ENCODE results near the gene GOLGB1. TPM values are rescaled to one million over a fixed set of nuclear protein-coding genes. Genes with fewer than 3 reads are reported as not detected.

The GOLGB1 gene
- polyA plus RNA-seq, 1 experiment: 35.7 TPM

DNA sequence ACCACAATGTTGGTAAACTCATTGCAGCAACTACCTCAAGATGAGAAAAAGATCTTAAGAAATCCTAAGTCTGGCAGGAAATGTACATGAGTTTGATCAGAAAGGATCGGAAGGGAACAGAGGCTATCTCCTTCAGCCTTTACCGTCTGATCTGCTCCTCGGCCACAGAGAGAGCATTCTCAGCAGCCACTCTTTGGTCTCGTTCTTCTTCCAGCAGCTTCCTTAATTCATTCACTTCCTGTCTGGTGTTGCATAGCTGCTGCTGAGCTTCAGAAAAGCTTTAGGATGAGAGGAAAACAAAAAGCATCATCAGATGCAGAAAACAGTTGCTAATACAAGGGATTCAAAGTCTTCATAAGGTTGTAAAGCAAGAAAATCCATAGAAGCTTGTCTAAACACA, 82.2 kb downstream of the GOLGB1 start:
- TF ChIP-seq, protein P1, sequence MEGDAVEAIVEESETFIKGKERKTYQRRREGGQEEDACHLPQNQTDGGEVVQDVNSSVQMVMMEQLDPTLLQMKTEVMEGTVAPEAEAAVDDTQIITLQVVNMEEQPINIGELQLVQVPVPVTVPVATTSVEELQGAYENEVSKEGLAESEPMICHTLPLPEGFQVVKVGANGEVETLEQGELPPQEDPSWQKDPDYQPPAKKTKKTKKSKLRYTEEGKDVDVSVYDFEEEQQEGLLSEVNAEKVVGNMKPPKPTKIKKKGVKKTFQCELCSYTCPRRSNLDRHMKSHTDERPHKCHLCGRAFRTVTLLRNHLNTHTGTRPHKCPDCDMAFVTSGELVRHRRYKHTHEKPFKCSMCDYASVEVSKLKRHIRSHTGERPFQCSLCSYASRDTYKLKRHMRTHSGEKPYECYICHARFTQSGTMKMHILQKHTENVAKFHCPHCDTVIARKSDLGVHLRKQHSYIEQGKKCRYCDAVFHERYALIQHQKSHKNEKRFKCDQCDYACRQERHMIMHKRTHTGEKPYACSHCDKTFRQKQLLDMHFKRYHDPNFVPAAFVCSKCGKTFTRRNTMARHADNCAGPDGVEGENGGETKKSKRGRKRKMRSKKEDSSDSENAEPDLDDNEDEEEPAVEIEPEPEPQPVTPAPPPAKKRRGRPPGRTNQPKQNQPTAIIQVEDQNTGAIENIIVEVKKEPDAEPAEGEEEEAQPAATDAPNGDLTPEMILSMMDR (IDR thresholded peaks at IDR 0.05; ENCODE audit: low read depth, low read length): no peak
- H3K27ac ChIP-seq (ENCODE audit: low read depth, low read length): no peak overlapping the region
- H3K27me3 ChIP-seq (ENCODE audit: control insufficient read depth, insufficient read depth, low read length): no peaks in the 10 kb centered on the region
- no peaks in the 10 kb centered on the region for H3K9me3 ChIP-seq (ENCODE audit: control insufficient read depth, insufficient read depth, low read length)
- no peak overlapping the region for H3K4me3 ChIP-seq (ENCODE audit: low read depth, low read length)
- ChIA-PET CTCF (interaction anchor here (0.6 to 0.9 kb wide), 2 partner anchors 39 to 121 kb away, joined by 3 read pairs; no protein-coding TSS in a partner anchor), POLR2A (no interaction called here)
- DNase-seq (ENCODE audit: low read depth, low spot score): no peak

DNA sequence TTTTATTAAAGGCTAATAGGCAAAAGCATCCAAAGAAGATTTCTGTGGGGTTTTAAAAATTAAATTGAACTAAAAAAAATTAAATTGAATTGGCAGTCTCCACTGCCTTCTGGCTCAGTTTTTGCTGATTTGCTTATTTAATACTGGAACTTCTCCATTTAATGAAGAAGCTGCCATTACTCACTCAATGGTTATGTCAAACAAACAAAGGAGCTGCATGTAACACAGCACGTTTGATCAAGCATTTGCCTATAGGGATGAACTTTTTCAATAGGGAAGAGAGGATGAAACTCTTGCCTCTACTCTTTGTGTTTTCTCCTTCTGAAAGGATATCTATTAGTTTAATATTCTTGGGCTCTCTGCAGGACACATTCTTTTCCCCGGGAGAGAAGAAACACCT, 84.1 kb downstream of the GOLGB1 start:
- ChIA-PET POLR2A (no interaction called here), CTCF (no interaction called here)
- Histone ChIP-seq H3K4me3 (ENCODE audit: low read depth, low read length) (no peak overlapping the region), H3K9me3 (ENCODE audit: control insufficient read depth, insufficient read depth, low read length) (no peaks in the 10 kb centered on the region), H3K27me3 (ENCODE audit: control insufficient read depth, insufficient read depth, low read length) (no peaks in the 10 kb centered on the region), H3K27ac (ENCODE audit: low read depth, low read length) (no peak overlapping the region)
- no peak for DNase-seq (ENCODE audit: low read depth, low spot score)
- TF ChIP-seq, protein P1 (IDR thresholded peaks at IDR 0.05; ENCODE audit: low read depth, low read length): no peak

DNA sequence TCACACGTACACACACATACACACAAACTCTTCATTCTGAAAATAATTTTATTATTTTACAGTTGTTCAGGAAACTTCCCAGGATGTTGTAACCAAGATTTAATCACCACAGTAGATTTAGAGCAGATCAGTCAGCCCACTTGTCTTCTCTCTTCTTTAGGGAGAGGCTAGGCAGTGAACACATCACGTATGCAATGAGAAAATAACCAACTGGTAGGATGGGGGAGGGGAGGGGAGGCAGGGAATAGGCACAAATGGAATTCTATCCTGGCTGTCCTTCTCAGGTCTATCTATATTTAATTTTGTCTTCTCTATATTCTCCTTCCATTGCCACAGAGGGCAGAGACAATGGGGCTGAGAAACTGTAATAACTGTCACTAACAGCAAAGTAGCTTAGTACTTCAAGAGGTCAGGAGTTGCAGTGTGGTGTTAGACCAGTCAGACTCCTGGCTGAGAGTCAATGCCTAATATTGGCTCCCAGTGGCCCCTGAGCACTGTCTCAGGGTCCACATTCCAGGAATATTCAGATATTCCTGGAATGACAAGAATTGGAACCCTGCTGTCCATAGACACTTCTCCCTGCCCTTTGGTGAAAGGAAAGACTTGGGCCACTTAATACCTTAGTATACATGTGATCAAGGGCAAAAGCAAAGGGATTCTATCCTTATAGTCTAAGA, 86.2 kb downstream of the GOLGB1 start:
- no peaks in the 10 kb centered on the region for H3K27me3 ChIP-seq (ENCODE audit: control insufficient read depth, insufficient read depth, low read length)
- POLR2A ChIA-PET: no interaction called here
- no peak overlapping the region for H3K4me3 ChIP-seq (ENCODE audit: low read depth, low read length)
- no peak for DNase-seq (ENCODE audit: low read depth, low spot score)
- H3K9me3 ChIP-seq (ENCODE audit: control insufficient read depth, insufficient read depth, low read length): no peaks in the 10 kb centered on the region
- H3K27ac ChIP-seq (ENCODE audit: low read depth, low read length): no peak overlapping the region
- CTCF ChIA-PET: no interaction called here
- TF ChIP-seq, protein P1 (IDR thresholded peaks at IDR 0.05; ENCODE audit: low read depth, low read length): no peak

DNA sequence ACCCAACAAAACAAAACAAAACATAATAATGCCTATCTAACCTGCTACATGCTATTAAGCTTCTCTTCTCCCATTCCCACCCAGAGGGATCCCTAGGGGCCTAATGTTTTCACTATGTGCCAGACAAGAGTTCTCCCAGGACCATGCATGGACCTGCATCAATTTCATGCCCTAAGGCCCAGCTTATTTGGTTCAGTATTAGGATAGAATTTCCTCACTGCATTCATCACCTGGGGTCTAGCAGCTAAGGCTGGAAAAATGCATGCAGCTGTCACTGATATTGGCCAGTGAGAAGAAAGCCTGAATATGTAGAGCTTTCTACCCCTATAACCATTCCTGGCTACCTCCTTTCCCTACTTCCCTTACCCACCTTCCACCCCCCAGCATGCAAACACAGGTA, 86.8 kb downstream of the GOLGB1 start:
- DNase-seq (ENCODE audit: low read depth, low spot score): no peak
- no peak overlapping the region for H3K27ac ChIP-seq (ENCODE audit: low read depth, low read length)
- ChIA-PET CTCF (no interaction called here), POLR2A (no interaction called here)
- TF ChIP-seq, protein P1 (IDR thresholded peaks at IDR 0.05; ENCODE audit: low read depth, low read length): no peak
- H3K4me3 ChIP-seq (ENCODE audit: low read depth, low read length): no peak overlapping the region
- no peaks in the 10 kb centered on the region for H3K9me3 ChIP-seq (ENCODE audit: control insufficient read depth, insufficient read depth, low read length)
- no peaks in the 10 kb centered on the region for H3K27me3 ChIP-seq (ENCODE audit: control insufficient read depth, insufficient read depth, low read length)

DNA sequence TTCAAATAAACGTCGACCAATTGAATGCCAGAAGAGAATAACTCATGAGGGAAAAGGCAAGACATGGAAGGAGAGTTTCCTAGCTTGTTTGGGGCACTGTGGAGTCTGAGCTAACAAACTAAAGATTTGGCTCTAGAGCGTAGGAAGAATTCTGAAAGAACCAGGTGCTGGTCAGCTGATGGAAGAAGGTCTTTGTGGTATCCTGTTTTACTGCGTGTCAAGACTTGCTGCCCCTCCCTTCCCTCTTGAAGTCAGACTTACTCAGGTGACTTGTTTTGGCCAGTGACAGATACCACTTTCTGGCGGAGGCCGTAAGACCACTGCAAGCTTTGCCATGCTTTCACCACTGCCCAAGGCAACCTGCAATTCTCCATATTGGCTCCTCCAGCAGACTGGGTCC, 88.2 kb downstream of the GOLGB1 start:
- no peak for DNase-seq (ENCODE audit: low read depth, low spot score)
- TF ChIP-seq, protein P1 (IDR thresholded peaks at IDR 0.05; ENCODE audit: low read depth, low read length): no peak
- H3K9me3 ChIP-seq (ENCODE audit: control insufficient read depth, insufficient read depth, low read length): no peaks in the 10 kb centered on the region
- H3K4me3 ChIP-seq (ENCODE audit: low read depth, low read length): no peak overlapping the region
- no peaks in the 10 kb centered on the region for H3K27me3 ChIP-seq (ENCODE audit: control insufficient read depth, insufficient read depth, low read length)
- H3K27ac ChIP-seq (ENCODE audit: low read depth, low read length): no peak overlapping the region
- POLR2A ChIA-PET: no interaction called here
- CTCF ChIA-PET: no interaction called here
